Astrocyte (in vitro differentiated cells and primary cell): ENCODE data around the gene PIMREG.

Experiments
- CTCF ChIP-seq: IDR thresholded peaks from 2 replicates; pipeline ENCODE4 v1.5.1; 2011; ENCODE audit warnings: low read depth, mild to moderate bottlenecking, inconsistent platforms, low read length, moderate library complexity; ENCODE audit not compliant: insufficient read depth
- EZH2 ChIP-seq: IDR thresholded peaks from 2 replicates; pipeline ENCODE4 v1.6.1; 2012; ENCODE audit warnings: mild to moderate bottlenecking, low read length, inconsistent platforms; ENCODE audit not compliant: insufficient read depth

GRCh38 chr17:6398955-6399354 is 45.3 kb upstream of the PIMREG start:
- TF ChIP-seq CTCF (no peak), EZH2 (no peak)
